ENCODE results near the gene RPN1.

The RPN1 gene

GRCh38 chr3:128650096-128651050 is at the start of gene RPN1:
TSS of gene RPN1 (minus strand) at chr3:128650818. CDS start at chr3:128650800, 18 bp downstream.
- H3K27me3 ChIP-seq (ENCODE audit: control insufficient read depth, insufficient read depth, low read length): no peaks in the 10 kb centered on the region
- H3K36me3 ChIP-seq (ENCODE audit: control insufficient read depth, insufficient read depth, low read length): no peaks in the 10 kb centered on the region
- peak within 1 kb of the TSS; percentile 100 for H3K4me3 ChIP-seq (ENCODE audit: low read depth, low read length)
- H3K27ac ChIP-seq (ENCODE audit: low read depth, low read length): peak within 1 kb of the TSS; percentile 95
- H3K4me1 ChIP-seq (ENCODE audit: control insufficient read depth, insufficient read depth, low read length): peaks cover 8% of the 10 kb centered on the region; the same call in 1 of the 2 replicates
- no peaks in the 10 kb centered on the region for H3K9me3 ChIP-seq (ENCODE audit: control insufficient read depth, insufficient read depth, low read length)
- H3K9ac ChIP-seq (ENCODE audit: low read depth, low read length): peak within 1 kb of the TSS; percentile 99

- Histone ChIP-seq H3K27ac (ENCODE audit: low read depth, low read length) (no peak overlapping the region), H3K4me3 (ENCODE audit: low read depth, low read length) (peak overlapping the region; percentile 65), H3K9ac (ENCODE audit: low read depth, low read length) (peak overlapping the region; percentile 56), H3K9me3 (ENCODE audit: control insufficient read depth, insufficient read depth, low read length) (no peaks in the 10 kb centered on the region), H3K4me1 (ENCODE audit: control insufficient read depth, insufficient read depth, low read length) (no peaks in the 10 kb centered on the region), H3K36me3 (ENCODE audit: control insufficient read depth, insufficient read depth, low read length) (no peaks in the 10 kb centered on the region), H3K27me3 (ENCODE audit: control insufficient read depth, insufficient read depth, low read length) (no peaks in the 10 kb centered on the region)
Measured at GRCh38 chr3:128698211-128699047, 47.8 kb upstream of the RPN1 start.

GRCh38 chr3:128697341-128697740 is 46.7 kb upstream of the RPN1 start:
- Histone ChIP-seq H3K4me1 (ENCODE audit: control insufficient read depth, insufficient read depth, low read length) (no peaks in the 10 kb centered on the region), H3K9me3 (ENCODE audit: control insufficient read depth, insufficient read depth, low read length) (no peaks in the 10 kb centered on the region), H3K27me3 (ENCODE audit: control insufficient read depth, insufficient read depth, low read length) (no peaks in the 10 kb centered on the region), H3K36me3 (ENCODE audit: control insufficient read depth, insufficient read depth, low read length) (no peaks in the 10 kb centered on the region), H3K4me3 (ENCODE audit: low read depth, low read length) (no peak overlapping the region), H3K9ac (ENCODE audit: low read depth, low read length) (no peak overlapping the region), H3K27ac (ENCODE audit: low read depth, low read length) (no peak overlapping the region)

- Histone ChIP-seq H3K4me3 (ENCODE audit: low read depth, low read length) (no peak overlapping the region), H3K27ac (ENCODE audit: low read depth, low read length) (no peak overlapping the region), H3K36me3 (ENCODE audit: control insufficient read depth, insufficient read depth, low read length) (no peaks in the 10 kb centered on the region), H3K27me3 (ENCODE audit: control insufficient read depth, insufficient read depth, low read length) (no peaks in the 10 kb centered on the region), H3K9ac (ENCODE audit: low read depth, low read length) (no peak overlapping the region), H3K9me3 (ENCODE audit: control insufficient read depth, insufficient read depth, low read length) (no peaks in the 10 kb centered on the region), H3K4me1 (ENCODE audit: control insufficient read depth, insufficient read depth, low read length) (no peaks in the 10 kb centered on the region)
Measured at GRCh38 chr3:128693696-128694095, 43.1 kb upstream of the RPN1 start.

GRCh38 chr3:128689060-128689459 is 38.4 kb upstream of the RPN1 start:
- Histone ChIP-seq H3K27ac (ENCODE audit: low read depth, low read length) (no peak overlapping the region), H3K9ac (ENCODE audit: low read depth, low read length) (no peak overlapping the region), H3K9me3 (ENCODE audit: control insufficient read depth, insufficient read depth, low read length) (no peaks in the 10 kb centered on the region), H3K4me1 (ENCODE audit: control insufficient read depth, insufficient read depth, low read length) (no peaks in the 10 kb centered on the region), H3K27me3 (ENCODE audit: control insufficient read depth, insufficient read depth, low read length) (no peaks in the 10 kb centered on the region), H3K36me3 (ENCODE audit: control insufficient read depth, insufficient read depth, low read length) (no peaks in the 10 kb centered on the region), H3K4me3 (ENCODE audit: low read depth, low read length) (no peak overlapping the region)

GRCh38 chr3:128686465-128686864 is 35.8 kb upstream of the RPN1 start:
- Histone ChIP-seq H3K4me3 (ENCODE audit: low read depth, low read length) (no peak overlapping the region), H3K4me1 (ENCODE audit: control insufficient read depth, insufficient read depth, low read length) (peaks cover 5% of the 10 kb centered on the region), H3K27ac (ENCODE audit: low read depth, low read length) (no peak overlapping the region), H3K27me3 (ENCODE audit: control insufficient read depth, insufficient read depth, low read length) (no peaks in the 10 kb centered on the region), H3K9me3 (ENCODE audit: control insufficient read depth, insufficient read depth, low read length) (no peaks in the 10 kb centered on the region), H3K36me3 (ENCODE audit: control insufficient read depth, insufficient read depth, low read length) (no peaks in the 10 kb centered on the region), H3K9ac (ENCODE audit: low read depth, low read length) (no peak overlapping the region)

GRCh38 chr3:128684986-128685726 is 34.5 kb upstream of the RPN1 start:
- no peaks in the 10 kb centered on the region for H3K27me3 ChIP-seq (ENCODE audit: control insufficient read depth, insufficient read depth, low read length)
- no peaks in the 10 kb centered on the region for H3K9me3 ChIP-seq (ENCODE audit: control insufficient read depth, insufficient read depth, low read length)
- H3K9ac ChIP-seq (ENCODE audit: low read depth, low read length): no peak overlapping the region
- no peaks in the 10 kb centered on the region for H3K36me3 ChIP-seq (ENCODE audit: control insufficient read depth, insufficient read depth, low read length)
- H3K27ac ChIP-seq (ENCODE audit: low read depth, low read length): no peak overlapping the region
- no peak overlapping the region for H3K4me3 ChIP-seq (ENCODE audit: low read depth, low read length)
- H3K4me1 ChIP-seq (ENCODE audit: control insufficient read depth, insufficient read depth, low read length): peaks cover 9% of the 10 kb centered on the region

- H3K9me3 ChIP-seq (ENCODE audit: control insufficient read depth, insufficient read depth, low read length): no peaks in the 10 kb centered on the region
- no peak overlapping the region for H3K27ac ChIP-seq (ENCODE audit: low read depth, low read length)
- H3K36me3 ChIP-seq (ENCODE audit: control insufficient read depth, insufficient read depth, low read length): no peaks in the 10 kb centered on the region
- no peaks in the 10 kb centered on the region for H3K27me3 ChIP-seq (ENCODE audit: control insufficient read depth, insufficient read depth, low read length)
- no peak overlapping the region for H3K9ac ChIP-seq (ENCODE audit: low read depth, low read length)
- no peak overlapping the region for H3K4me3 ChIP-seq (ENCODE audit: low read depth, low read length)
- H3K4me1 ChIP-seq (ENCODE audit: control insufficient read depth, insufficient read depth, low read length): peaks cover 9% of the 10 kb centered on the region
Measured at GRCh38 chr3:128683957-128684356, 33.3 kb upstream of the RPN1 start.

- peak overlapping the region; percentile 83 for H3K4me3 ChIP-seq (ENCODE audit: low read depth, low read length)
- H3K27ac ChIP-seq (ENCODE audit: low read depth, low read length): peak overlapping the region; percentile 100
- H3K9me3 ChIP-seq (ENCODE audit: control insufficient read depth, insufficient read depth, low read length): no peaks in the 10 kb centered on the region
- H3K9ac ChIP-seq (ENCODE audit: low read depth, low read length): peak overlapping the region; percentile 98
- no peaks in the 10 kb centered on the region for H3K36me3 ChIP-seq (ENCODE audit: control insufficient read depth, insufficient read depth, low read length)
- peaks cover 20% of the 10 kb centered on the region for H3K27me3 ChIP-seq (ENCODE audit: control insufficient read depth, insufficient read depth, low read length)
- H3K4me1 ChIP-seq (ENCODE audit: control insufficient read depth, insufficient read depth, low read length): peaks cover 11% of the 10 kb centered on the region
Measured at GRCh38 chr3:128681369-128681829, 30.8 kb upstream of the RPN1 start.

GRCh38 chr3:128680603-128681368 is 30.2 kb upstream of the RPN1 start:
- no peaks in the 10 kb centered on the region for H3K9me3 ChIP-seq (ENCODE audit: control insufficient read depth, insufficient read depth, low read length)
- H3K9ac ChIP-seq (ENCODE audit: low read depth, low read length): peak overlapping the region; percentile 98
- H3K27ac ChIP-seq (ENCODE audit: low read depth, low read length): peak overlapping the region; percentile 100
- H3K4me3 ChIP-seq (ENCODE audit: low read depth, low read length): peak overlapping the region; percentile 83
- H3K4me1 ChIP-seq (ENCODE audit: control insufficient read depth, insufficient read depth, low read length): peaks cover 11% of the 10 kb centered on the region
- no peaks in the 10 kb centered on the region for H3K36me3 ChIP-seq (ENCODE audit: control insufficient read depth, insufficient read depth, low read length)
- peaks cover 22% of the 10 kb centered on the region for H3K27me3 ChIP-seq (ENCODE audit: control insufficient read depth, insufficient read depth, low read length)
